Caco-2 (cell line): Measurements from ENCODE around the gene MEGF9. TPM values are rescaled to one million over a fixed set of nuclear protein-coding genes. Genes with fewer than 3 reads are reported as not detected.

Source experiments
- BruUV-seq: library from RNA; stranded (reverse); fragments of 400-500 nt; replicated peaks from 2 replicates; lab custom pipeline; 2021; lab: Mats Ljungman, UMichigan
- CTCF ChIA-PET: fragments of 300-600 bp; sonication (Branson Sonifier 250); formaldehyde crosslinking; loops from one replicate; lab custom pipeline; 2022; ENCODE audit warnings: antibody characterized with exemption; lab: Charles Lee
- POLR2A ChIA-PET: fragments of 300-600 bp; sonication (Branson Sonifier 250); formaldehyde crosslinking; loops from one replicate; lab custom pipeline; 2022; ENCODE audit warnings: antibody characterized with exemption; lab: Charles Lee
- DNase-seq, 2 experiments: peaks; one replicate each; pipeline versions ENCODE4 v3.0.0 to v3.0.0-alpha.2; 2020 to 2022
- H3K27me3 ChIP-seq: replicated peaks from 2 replicates; pipeline ENCODE4 v1.6.0; 2011; ENCODE audit warnings: low read length; ENCODE audit not compliant: control insufficient read depth, insufficient read depth
- H3K36me3 ChIP-seq: 2 replicates; pipeline ENCODE4 v1.5.1; 2011; ENCODE audit warnings: low read length; ENCODE audit not compliant: control insufficient read depth, insufficient read depth
- H3K4me1 ChIP-seq: fragments of 250-450 bp; sonication (Bioruptor Pico); 2 replicates; pipeline ENCODE4 v1.5.1; 2020; ENCODE audit warnings: mild to moderate bottlenecking
- H3K4me3 ChIP-seq: 2 replicates; pipeline ENCODE4 v1.5.1; 2011; ENCODE audit warnings: low read depth, mild to moderate bottlenecking, control low read depth, low read length
- H3K9me3 ChIP-seq: fragments of 250-450 bp; sonication (Bioruptor Pico); 2 replicates; pipeline ENCODE4 v1.5.1; 2020; ENCODE audit warnings: mild to moderate bottlenecking, moderate library complexity
- H3K27ac Mint-ChIP-seq: one replicate; pipeline ENCODE4 v1.8.0; 2022; ENCODE audit warnings: mixed read lengths; ENCODE audit not compliant: unreplicated experiment
- H3K27me3 Mint-ChIP-seq: one replicate; pipeline ENCODE4 v1.8.0; 2022; ENCODE audit warnings: mixed read lengths; ENCODE audit not compliant: insufficient read depth, unreplicated experiment
- H3K36me3 Mint-ChIP-seq: one replicate; pipeline ENCODE4 v1.8.0; 2022; ENCODE audit warnings: mild to moderate bottlenecking, mixed read lengths; ENCODE audit not compliant: insufficient read depth, unreplicated experiment
- H3K4me1 Mint-ChIP-seq: one replicate; pipeline ENCODE4 v1.8.0; 2022; ENCODE audit warnings: low read depth, mixed read lengths; ENCODE audit not compliant: unreplicated experiment
- H3K4me3 Mint-ChIP-seq: one replicate; pipeline ENCODE4 v1.8.0; 2022; ENCODE audit warnings: mild to moderate bottlenecking, moderate library complexity, mixed read lengths; ENCODE audit not compliant: unreplicated experiment
- H3K9me3 Mint-ChIP-seq: one replicate; pipeline ENCODE4 v1.8.0; 2022; ENCODE audit warnings: mixed read lengths; ENCODE audit not compliant: unreplicated experiment
- intact Hi-C: fragments of 100-400 bp; cut with micrococcal nuclease; formaldehyde crosslinking; loops from one replicate; pipeline ENCODE4 v1.10.0; 2022; ENCODE audit not compliant: unreplicated experiment
- total RNA-seq: library from RNA; stranded (reverse); gene quantifications from 2 replicates; pipeline ENCODE4 v1.2.3, GENCODE V29; 2022
- TF ChIP-seq, protein P1 (sequence below), 2 experiments: fragments of 200-600 bp in 1 of 2; IDR thresholded peaks; 1 replicate in 1 of 2; 2 replicates in 1 of 2; pipeline versions ENCODE4 v1.5.1 to v1.8.0; 2011 to 2022; ENCODE audit warnings: antibody characterized with exemption in 1 of 2, control low read depth in 1 of 2, inconsistent platforms in 1 of 2, low read depth in 1 of 2, low read length in 1 of 2, mild to moderate bottlenecking in 1 of 2, moderate library complexity in 1 of 2; ENCODE audit not compliant: insufficient read depth in 1 of 2, severe bottlenecking in 1 of 2, unreplicated experiment in 1 of 2

The MEGF9 gene
- total RNA-seq, 1 experiment from 2014 or later, result 2.9 TPM

- Mint-ChIP-seq H3K36me3 (no peaks in the 10 kb centered on the region), H3K4me3 (no peak overlapping the region), H3K4me1 (no peaks in the 10 kb centered on the region), H3K27ac (peak overlapping the region; percentile 14), H3K27me3 (no peaks in the 10 kb centered on the region), H3K9me3 (no peaks in the 10 kb centered on the region)
- BruUV-seq, result no TSS peak
- no peaks in the 10 kb centered on the region for H3K9me3 ChIP-seq
- intact Hi-C loops, result no loop called here
- peaks cover 11% of the 10 kb centered on the region for H3K4me1 ChIP-seq
- H3K4me3 ChIP-seq, result no peak overlapping the region
- DNase-seq, result no peak
- H3K27me3 ChIP-seq, result no peaks in the 10 kb centered on the region
- CTCF ChIA-PET, result no interaction called here
- H3K36me3 ChIP-seq, result no peaks in the 10 kb centered on the region
- TF ChIP-seq, protein P1, sequence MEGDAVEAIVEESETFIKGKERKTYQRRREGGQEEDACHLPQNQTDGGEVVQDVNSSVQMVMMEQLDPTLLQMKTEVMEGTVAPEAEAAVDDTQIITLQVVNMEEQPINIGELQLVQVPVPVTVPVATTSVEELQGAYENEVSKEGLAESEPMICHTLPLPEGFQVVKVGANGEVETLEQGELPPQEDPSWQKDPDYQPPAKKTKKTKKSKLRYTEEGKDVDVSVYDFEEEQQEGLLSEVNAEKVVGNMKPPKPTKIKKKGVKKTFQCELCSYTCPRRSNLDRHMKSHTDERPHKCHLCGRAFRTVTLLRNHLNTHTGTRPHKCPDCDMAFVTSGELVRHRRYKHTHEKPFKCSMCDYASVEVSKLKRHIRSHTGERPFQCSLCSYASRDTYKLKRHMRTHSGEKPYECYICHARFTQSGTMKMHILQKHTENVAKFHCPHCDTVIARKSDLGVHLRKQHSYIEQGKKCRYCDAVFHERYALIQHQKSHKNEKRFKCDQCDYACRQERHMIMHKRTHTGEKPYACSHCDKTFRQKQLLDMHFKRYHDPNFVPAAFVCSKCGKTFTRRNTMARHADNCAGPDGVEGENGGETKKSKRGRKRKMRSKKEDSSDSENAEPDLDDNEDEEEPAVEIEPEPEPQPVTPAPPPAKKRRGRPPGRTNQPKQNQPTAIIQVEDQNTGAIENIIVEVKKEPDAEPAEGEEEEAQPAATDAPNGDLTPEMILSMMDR (IDR thresholded peaks at IDR 0.05; ENCODE audit: insufficient read depth in 1 of 2, low read depth in 1 of 2, low read length in 1 of 2, severe bottlenecking in 1 of 2, unreplicated experiment in 1 of 2), result no peak
- POLR2A ChIA-PET, result no interaction called here
These were observed 12.2 kb upstream of the MEGF9 start for GRCh38 chr9:120726484-120726883.

DNA sequence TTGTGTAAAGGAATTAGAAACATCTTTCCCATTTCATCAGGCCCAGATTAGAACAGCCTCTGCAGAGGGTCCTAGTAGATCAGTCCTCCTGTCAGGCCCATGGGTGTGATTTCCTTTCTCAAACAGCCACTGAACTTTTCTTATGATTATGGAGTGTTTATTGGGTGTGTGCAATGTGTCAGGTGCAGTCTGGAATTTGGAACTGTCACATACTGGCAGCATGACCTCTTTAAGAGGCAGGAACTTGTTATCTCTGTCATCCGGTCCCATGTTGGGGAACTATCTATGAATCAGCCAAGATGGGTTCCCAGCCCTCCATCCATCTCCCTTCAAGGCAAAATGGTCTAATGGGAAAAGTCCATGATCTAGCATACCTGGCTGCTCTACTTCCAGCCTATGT, 11.6 kb upstream of the MEGF9 start:
- no peak overlapping the region for H3K4me3 ChIP-seq
- DNase-seq, result no peak
- H3K36me3 ChIP-seq, result no peaks in the 10 kb centered on the region
- Mint-ChIP-seq H3K4me1 (no peaks in the 10 kb centered on the region), H3K36me3 (no peaks in the 10 kb centered on the region), H3K4me3 (no peak overlapping the region), H3K27me3 (no peaks in the 10 kb centered on the region), H3K9me3 (no peaks in the 10 kb centered on the region), H3K27ac (no peak overlapping the region)
- POLR2A ChIA-PET, result no interaction called here
- H3K27me3 ChIP-seq, result no peaks in the 10 kb centered on the region
- no TSS peak for BruUV-seq
- peaks cover 9% of the 10 kb centered on the region for H3K4me1 ChIP-seq
- TF ChIP-seq, protein P1 (IDR thresholded peaks at IDR 0.05; ENCODE audit: insufficient read depth in 1 of 2, low read depth in 1 of 2, low read length in 1 of 2, severe bottlenecking in 1 of 2, unreplicated experiment in 1 of 2), result no peak
- CTCF ChIA-PET, result no interaction called here
- no peaks in the 10 kb centered on the region for H3K9me3 ChIP-seq
- intact Hi-C loops, result no loop called here

GRCh38 chr9:120724757-120725400, 10.6 kb upstream of the MEGF9 start:
- Mint-ChIP-seq H3K9me3 (no peaks in the 10 kb centered on the region), H3K27ac (no peak overlapping the region), H3K4me3 (no peak overlapping the region), H3K4me1 (no peaks in the 10 kb centered on the region), H3K27me3 (no peaks in the 10 kb centered on the region), H3K36me3 (no peaks in the 10 kb centered on the region)
- no peak overlapping the region for H3K4me3 ChIP-seq
- peaks cover under 1% of the 10 kb centered on the region for H3K4me1 ChIP-seq
- H3K27me3 ChIP-seq, result no peaks in the 10 kb centered on the region
- no peak for DNase-seq
- BruUV-seq, result no TSS peak
- H3K9me3 ChIP-seq, result no peaks in the 10 kb centered on the region
- no peaks in the 10 kb centered on the region for H3K36me3 ChIP-seq
- ChIA-PET POLR2A (no interaction called here), CTCF (no interaction called here)
- intact Hi-C loops, result no loop called here
- TF ChIP-seq, protein P1 (IDR thresholded peaks at IDR 0.05; ENCODE audit: insufficient read depth in 1 of 2, low read depth in 1 of 2, low read length in 1 of 2, severe bottlenecking in 1 of 2, unreplicated experiment in 1 of 2), result no peak
